ENCODE data around the gene CACNA2D2. TPM values are rescaled to one million over a fixed set of nuclear protein-coding genes. Genes with fewer than 3 reads are reported as not detected.

The CACNA2D2 gene
- total and polyA plus RNA-seq, 2 of the 8 experiments (the other 6 are each of a cell fraction or from before 2014, with no cell fraction given), result 14.1 to 25.0 TPM

GRCh38 chr3:50532062-50532705 lies 28.8 kb upstream of the CACNA2D2 start:
- Histone ChIP-seq H3K27ac (ENCODE audit: low read depth, low read length) (no peak overlapping the region), H2BK5ac (ENCODE audit: low read depth, low read length) (no peak overlapping the region), H3K27me3 (replicated peaks in 1 of 4; ENCODE audit: control insufficient read depth in 3 of 4, extremely low read depth in 1 of 4, insufficient read depth in 3 of 4, low read length in 3 of 4) (peaks cover 0 to 15% (median 14%) of the 10 kb centered on the region in 4 experiments; a peak in 5 of 7 replicates), H4K8ac (ENCODE audit: extremely low read depth, insufficient read depth, low read length) (no peak overlapping the region), H3K79me2 (ENCODE audit: control insufficient read depth in 1 of 2, insufficient read depth in 2 of 2, low read length in 2 of 2) (no peaks in the 10 kb centered on the region), H2BK15ac (ENCODE audit: low read length) (peak overlapping the region; percentile 55; the same call in 1 of the 2 replicates), H2AFZ (ENCODE audit: low read length) (no peak overlapping the region), H2AK5ac (ENCODE audit: low read depth, low read length) (peak overlapping the region; percentile 48; the same call in 1 of the 2 replicates), H4K91ac (replicated peaks; ENCODE audit: insufficient read length, low read length) (no peak overlapping the region), H3K56ac (replicated peaks; ENCODE audit: insufficient read length, low read depth, low read length) (no peak overlapping the region), H2BK12ac (ENCODE audit: low read depth, low read length) (peak overlapping the region; percentile 84; the same call in 1 of the 2 replicates), H3K4me3 (ENCODE audit: extremely low read depth in 1 of 4, insufficient read depth in 2 of 4, low read depth in 3 of 4, low read length in 4 of 4) (no peak overlapping the region), H4K20me1 (replicated peaks in 1 of 2; ENCODE audit: control insufficient read depth in 1 of 2, insufficient read depth in 2 of 2, low read length in 2 of 2) (no peaks in the 10 kb centered on the region), H4K5ac (ENCODE audit: insufficient read length, low read depth, low read length) (no peak overlapping the region), H3K23ac (ENCODE audit: insufficient read length) (no peak overlapping the region), H3K79me1 (ENCODE audit: low read depth, low read length) (no peaks in the 10 kb centered on the region), H3K14ac (ENCODE audit: insufficient read length) (no peak overlapping the region), H3K9me3 (ENCODE audit: insufficient read depth in 2 of 2, low read depth in 1 of 2, low read length in 1 of 2) (no peaks in the 10 kb centered on the region), H3K4me1 (replicated peaks in 1 of 4; ENCODE audit: control insufficient read depth in 3 of 4, insufficient read depth in 4 of 4, low read length in 3 of 4) (peaks cover 0 to 17% (median 9%) of the 10 kb centered on the region in 4 experiments; a peak in 6 of 7 replicates), H3K9ac (replicated peaks in 1 of 4; ENCODE audit: extremely low read depth in 1 of 4, low read depth in 3 of 4, low read length in 3 of 4) (no peak overlapping the region), H2BK20ac (ENCODE audit: low read length) (peak overlapping the region; percentile 61; the same call in 1 of the 2 replicates), H3K23me2 (ENCODE audit: low read depth, low read length) (peaks cover 1% of the 10 kb centered on the region; the same call in 1 of the 2 replicates), H3K36me3 (ENCODE audit: control insufficient read depth in 2 of 4, insufficient read depth in 4 of 4, low read length in 3 of 4) (no peaks in the 10 kb centered on the region), H3K4ac (replicated peaks; ENCODE audit: insufficient read length, low read depth, low read length) (no peak overlapping the region), H3K4me2 (ENCODE audit: insufficient read depth in 1 of 2, low read depth in 2 of 2, low read length in 2 of 2) (no peak overlapping the region), H2BK120ac (replicated peaks; ENCODE audit: low read depth, low read length) (no peak overlapping the region), H3K18ac (ENCODE audit: extremely low read depth, low read length) (0 out of 2 replicates have a peak overlapping the region, but pooled peaks have one; percentile 11)
- ChIA-PET CTCF (ENCODE audit: partially characterized antibody) (interaction anchor here (0.7 to 2.1 kb wide), 6 partner anchors 9 to 1473 kb away, joined by 3 to 11 read pairs (median 4); no protein-coding TSS in a partner anchor), POLR2A (ENCODE audit: partially characterized antibody) (no interaction called here)
- 89% methylated on average over 9 of the region's 9 CpGs; no CpG with 5 or more reads in 1 of the 2 experiments for WGBS, 2 experiments (ENCODE audit: extremely low coverage in 1 of 2, insufficient coverage in 1 of 2, insufficient read length in 1 of 2, insufficient replicate concordance in 2 of 2, low coverage in 1 of 2, low lambda C conversion rate in 2 of 2, missing lambda C conversion rate in 1 of 2)
- no peak for DNase-seq (ENCODE audit: low read depth in 1 of 2, low spot score in 2 of 2)
- no peak for TF ChIP-seq CTBP2 (IDR thresholded peaks at IDR 0.05; ENCODE audit: borderline replicate concordance, insufficient read depth, insufficient read length, low read length)
- TF ChIP-seq KDM4A (IDR thresholded peaks at IDR 0.05; ENCODE audit: low read depth, low read length, severe bottlenecking), result no peak
- no peak for TF ChIP-seq SIN3A (conservative IDR thresholded peaks at IDR 0.05 in 1 of 2, IDR thresholded peaks at IDR 0.05 in 1 of 2; ENCODE audit: low read depth in 1 of 2, low read length in 2 of 2)
- TF ChIP-seq CHD1 (IDR thresholded peaks at IDR 0.05; ENCODE audit: low read depth, low read length), result no peak
- TF ChIP-seq SP4 (IDR thresholded peaks at IDR 0.05; ENCODE audit: low read length), result no peak
- TF ChIP-seq RAD21 (IDR thresholded peaks at IDR 0.05 in 1 of 2, conservative IDR thresholded peaks at IDR 0.05 in 1 of 2; ENCODE audit: low read depth in 2 of 2, low read length in 2 of 2), result no peak
- FAIRE-seq, result no peak

Data from H1 (cell line).